Measurements from ENCODE around the gene SELENOW.
"Not testable (repeated sequence)": the region's sequence is repeated elsewhere in the genome, so short reads cannot be mapped to it uniquely, and the experiment has no call there.

The SELENOW gene

GRCh38 chr19:47786566-47786965 is 8.1 kb downstream of the SELENOW start:
- no peak overlapping the region for H3K4me3 Mint-ChIP-seq
- H3K27me3 Mint-ChIP-seq: peaks cover 4% of the 10 kb centered on the region
- peaks cover 12% of the 10 kb centered on the region for H3K36me3 Mint-ChIP-seq
- ATAC-seq (ENCODE audit: low read depth) (no peak), DNase-seq (ENCODE audit: low spot score in 2 of 2) (no peak)
- H3K9me3 Mint-ChIP-seq: no peaks in the 10 kb centered on the region
- peaks cover 4% of the 10 kb centered on the region for H3K4me1 Mint-ChIP-seq
- no peak overlapping the region for H3K27ac Mint-ChIP-seq

GRCh38 chr19:47787307-47787706 is 8.8 kb downstream of the SELENOW start:
- H3K27ac Mint-ChIP-seq; H3K4me3 Mint-ChIP-seq; DNase-seq (ENCODE audit: low spot score in 2 of 2); H3K27me3 Mint-ChIP-seq; H3K9me3 Mint-ChIP-seq; H3K4me1 Mint-ChIP-seq; H3K36me3 Mint-ChIP-seq; ATAC-seq (ENCODE audit: low read depth): not testable (repeated sequence)

GRCh38 chr19:47789811-47790210 is 11.3 kb downstream of the SELENOW start:
- not testable (repeated sequence) for H3K27ac Mint-ChIP-seq; H3K9me3 Mint-ChIP-seq; DNase-seq (ENCODE audit: low spot score in 2 of 2); H3K4me3 Mint-ChIP-seq; ATAC-seq (ENCODE audit: low read depth); H3K36me3 Mint-ChIP-seq; H3K4me1 Mint-ChIP-seq; H3K27me3 Mint-ChIP-seq

GRCh38 chr19:47790398-47790814 is 11.9 kb downstream of the SELENOW start:
- Mint-ChIP-seq H3K36me3 (no peaks in the 10 kb centered on the region), H3K27ac (no peak overlapping the region), H3K4me1 (peaks cover 2% of the 10 kb centered on the region), H3K27me3 (peaks cover 5% of the 10 kb centered on the region), H3K9me3 (no peaks in the 10 kb centered on the region), H3K4me3 (no peak overlapping the region)
- ATAC-seq (ENCODE audit: low read depth): peak; percentile 78
- DNase-seq (ENCODE audit: low spot score in 2 of 2): peak; percentile 76 to 87

GRCh38 chr19:47792616-47793015 is 14.1 kb downstream of the SELENOW start:
- H3K27ac Mint-ChIP-seq: no peak overlapping the region
- ATAC-seq (ENCODE audit: low read depth) (no peak), DNase-seq (ENCODE audit: low spot score in 2 of 2) (no peak)
- no peak overlapping the region for H3K4me3 Mint-ChIP-seq
- H3K9me3 Mint-ChIP-seq: no peaks in the 10 kb centered on the region
- H3K36me3 Mint-ChIP-seq: no peaks in the 10 kb centered on the region
- peaks cover 2% of the 10 kb centered on the region for H3K4me1 Mint-ChIP-seq
- peaks cover 9% of the 10 kb centered on the region for H3K27me3 Mint-ChIP-seq

GRCh38 chr19:47794526-47794925 is 16.0 kb downstream of the SELENOW start:
- no peaks in the 10 kb centered on the region for H3K9me3 Mint-ChIP-seq
- ATAC-seq (ENCODE audit: low read depth) (no peak), DNase-seq (ENCODE audit: low spot score in 2 of 2) (no peak)
- H3K36me3 Mint-ChIP-seq: no peaks in the 10 kb centered on the region
- H3K4me1 Mint-ChIP-seq: peaks cover 2% of the 10 kb centered on the region
- H3K27ac Mint-ChIP-seq: no peak overlapping the region
- H3K27me3 Mint-ChIP-seq: peaks cover 18% of the 10 kb centered on the region
- no peak overlapping the region for H3K4me3 Mint-ChIP-seq

- no peak for ATAC-seq (ENCODE audit: low read depth)
- Mint-ChIP-seq H3K9me3 (peaks cover 3% of the 10 kb centered on the region), H3K27ac (no peak overlapping the region), H3K27me3 (peaks cover 14% of the 10 kb centered on the region), H3K4me3 (no peak overlapping the region), H3K4me1 (no peaks in the 10 kb centered on the region), H3K36me3 (peaks cover 2% of the 10 kb centered on the region)
- no peak for DNase-seq (ENCODE audit: low spot score in 2 of 2)
These were observed 18.3 kb downstream of the SELENOW start for GRCh38 chr19:47796785-47797184.

- ATAC-seq (ENCODE audit: low read depth): no peak
- no peak for DNase-seq (ENCODE audit: low spot score in 2 of 2)
- Mint-ChIP-seq H3K9me3 (peaks cover 3% of the 10 kb centered on the region), H3K4me3 (no peak overlapping the region), H3K4me1 (no peaks in the 10 kb centered on the region), H3K27ac (no peak overlapping the region), H3K36me3 (peaks cover 2% of the 10 kb centered on the region), H3K27me3 (peaks cover 14% of the 10 kb centered on the region)
These were observed 19.7 kb downstream of the SELENOW start for GRCh38 chr19:47797996-47798903.

- Mint-ChIP-seq H3K27ac (no peak overlapping the region), H3K36me3 (peaks cover 2% of the 10 kb centered on the region), H3K4me3 (no peak overlapping the region), H3K9me3 (peaks cover 3% of the 10 kb centered on the region), H3K27me3 (peaks cover 14% of the 10 kb centered on the region), H3K4me1 (no peaks in the 10 kb centered on the region)
- DNase-seq (ENCODE audit: low spot score in 2 of 2) (no peak), ATAC-seq (ENCODE audit: low read depth) (no peak)
These were observed 20.4 kb downstream of the SELENOW start for GRCh38 chr19:47798904-47799266.

GRCh38 chr19:47801270-47801669 is 22.8 kb downstream of the SELENOW start:
- Mint-ChIP-seq H3K27ac (no peak overlapping the region), H3K4me3 (no peak overlapping the region), H3K4me1 (no peaks in the 10 kb centered on the region), H3K36me3 (peaks cover 2% of the 10 kb centered on the region), H3K9me3 (peaks cover 3% of the 10 kb centered on the region), H3K27me3 (peaks cover 11% of the 10 kb centered on the region)
- ATAC-seq (ENCODE audit: low read depth): no peak
- DNase-seq (ENCODE audit: low spot score in 2 of 2): no peak

GRCh38 chr19:47802521-47803043 is 24.1 kb downstream of the SELENOW start:
- DNase-seq (ENCODE audit: low spot score in 2 of 2): no peak

GRCh38 chr19:47803148-47803547 is 24.6 kb downstream of the SELENOW start:
- H3K4me3 Mint-ChIP-seq: not testable (repeated sequence)

More at GRCh38 chr19:47802521-47803043, 24.1 kb downstream of the SELENOW start:
- no peaks in the 10 kb centered on the region for H3K4me1 Mint-ChIP-seq
- no peak overlapping the region for H3K27ac Mint-ChIP-seq
- H3K4me3 Mint-ChIP-seq: no peak overlapping the region
- H3K36me3 Mint-ChIP-seq: peaks cover 2% of the 10 kb centered on the region
- H3K9me3 Mint-ChIP-seq: peaks cover 3% of the 10 kb centered on the region
- ATAC-seq (ENCODE audit: low read depth): no peak
- peaks cover 9% of the 10 kb centered on the region for H3K27me3 Mint-ChIP-seq

GRCh38 chr19:47803671-47804070 is 25.2 kb downstream of the SELENOW start:
- DNase-seq (ENCODE audit: low spot score in 2 of 2); H3K27me3 Mint-ChIP-seq; H3K27ac Mint-ChIP-seq; ATAC-seq (ENCODE audit: low read depth); H3K36me3 Mint-ChIP-seq; H3K9me3 Mint-ChIP-seq; H3K4me3 Mint-ChIP-seq; H3K4me1 Mint-ChIP-seq: not testable (repeated sequence)

More at GRCh38 chr19:47803148-47803547, 24.6 kb downstream of the SELENOW start:
- H3K27ac Mint-ChIP-seq; DNase-seq (ENCODE audit: low spot score in 2 of 2); ATAC-seq (ENCODE audit: low read depth); H3K36me3 Mint-ChIP-seq; H3K27me3 Mint-ChIP-seq; H3K9me3 Mint-ChIP-seq; H3K4me1 Mint-ChIP-seq: not testable (repeated sequence)

GRCh38 chr19:47804451-47804850 is 25.9 kb downstream of the SELENOW start, which contains the start of gene TPRX1:
TPRX1 (minus strand) TSS chr19:47804551; CDS start chr19:47804539, 12 bp downstream.
- not testable (repeated sequence) for DNase-seq (ENCODE audit: low spot score in 2 of 2); H3K4me3 Mint-ChIP-seq; H3K4me1 Mint-ChIP-seq; H3K27me3 Mint-ChIP-seq; H3K9me3 Mint-ChIP-seq; H3K27ac Mint-ChIP-seq; ATAC-seq (ENCODE audit: low read depth); H3K36me3 Mint-ChIP-seq

All from memory B cell (primary cell).